Measurements from ENCODE around the gene PSEN2.
"Not testable (repeated sequence)": the region's sequence is repeated elsewhere in the genome, so short reads cannot be mapped to it uniquely, and the experiment has no call there.

PSEN2 gene

GRCh38 chr1:226920446-226920894, 50.1 kb downstream of the PSEN2 start:
- no peak for DNase-seq

DNA sequence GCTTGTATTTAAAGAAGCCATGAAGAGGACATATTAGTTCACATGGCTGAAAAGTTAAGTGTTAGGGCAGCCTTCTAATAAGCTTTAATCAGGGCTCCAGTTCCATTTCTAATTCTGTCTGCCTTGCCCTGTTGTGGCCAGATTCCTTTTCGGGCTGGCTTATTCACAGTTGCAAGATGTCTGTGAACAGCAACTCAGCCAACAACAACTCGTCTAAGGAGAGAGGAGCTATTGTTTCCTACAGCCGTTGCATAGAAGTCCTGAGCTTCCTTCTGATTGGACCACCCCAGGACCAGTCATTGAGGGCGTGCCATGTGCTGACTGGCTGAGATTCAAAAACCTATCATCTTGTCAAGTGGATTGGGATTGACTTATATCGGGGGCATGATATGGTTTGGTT, 51.1 kb downstream of the PSEN2 start:
- no peak for DNase-seq

- DNase-seq = not testable (repeated sequence)
These were observed 59.1 kb downstream of the PSEN2 start for GRCh38 chr1:226929260-226930111.

DNA sequence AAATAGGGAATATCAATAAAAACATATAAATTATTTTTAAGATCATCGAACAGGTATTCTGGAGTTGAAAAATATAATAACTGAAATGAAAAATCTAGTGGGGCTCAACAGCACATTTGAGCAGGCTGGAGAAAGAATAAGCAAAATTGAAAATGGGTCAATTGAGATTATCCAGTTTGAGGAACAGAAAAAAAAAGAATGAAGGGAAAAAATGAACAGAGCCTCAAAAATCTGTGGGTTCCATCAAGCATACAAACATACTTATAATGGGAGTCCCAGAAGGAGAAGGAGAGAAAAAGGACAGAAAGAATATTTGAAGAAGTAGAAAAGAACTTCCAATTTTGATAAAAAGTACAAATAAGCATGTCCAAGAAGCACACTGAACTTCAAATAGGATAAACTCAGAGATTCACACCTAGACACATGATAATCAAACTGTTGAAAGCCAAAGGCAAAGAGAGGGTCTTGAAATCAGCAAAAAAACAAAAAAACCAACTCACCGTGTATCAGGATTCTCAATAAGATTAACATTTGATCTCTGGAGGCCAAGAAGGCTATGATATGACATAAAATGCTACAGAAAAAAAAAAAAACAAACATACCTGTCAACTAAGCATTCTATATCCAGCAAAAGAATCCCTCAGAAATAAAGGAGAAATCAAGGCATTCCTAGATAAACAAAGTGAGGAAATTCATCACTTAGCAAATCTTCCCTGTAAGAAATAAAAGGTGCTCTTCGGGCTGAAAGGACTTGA, 64.2 kb downstream of the PSEN2 start:
- no peak for DNase-seq

- DNase-seq = no peak
These were observed 67.7 kb downstream of the PSEN2 start for GRCh38 chr1:226937940-226938725.

DNA sequence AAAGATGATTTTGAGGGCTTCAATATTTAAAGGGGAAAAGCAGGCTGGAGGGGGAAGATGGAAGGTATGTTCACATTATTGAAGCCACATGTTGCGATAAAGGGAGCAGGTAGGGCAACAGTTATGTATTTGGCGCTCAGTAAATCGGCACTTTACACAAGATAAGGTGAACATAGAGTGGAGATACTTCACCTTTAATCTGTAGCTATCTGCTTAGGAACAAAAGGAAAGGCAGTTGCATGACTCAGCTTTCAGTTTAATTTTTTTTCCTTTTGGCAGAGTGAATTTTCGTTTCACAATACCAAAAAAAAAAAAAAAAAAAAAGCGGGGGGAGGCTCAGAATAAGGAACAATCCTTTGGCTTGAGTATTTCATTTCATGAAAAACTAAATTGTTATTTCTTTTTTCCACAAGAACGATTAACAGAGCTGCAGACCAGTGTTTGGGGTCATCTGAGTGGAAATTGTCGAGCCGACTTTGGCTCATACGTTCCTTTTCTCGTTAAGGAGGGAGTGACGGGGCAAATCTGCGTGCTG, 68.6 kb downstream of the PSEN2 start:
- no peak for DNase-seq

- DNase-seq = peak; percentile 49 to 60
These were observed 69.1 kb downstream of the PSEN2 start for GRCh38 chr1:226939438-226940028.

DNA sequence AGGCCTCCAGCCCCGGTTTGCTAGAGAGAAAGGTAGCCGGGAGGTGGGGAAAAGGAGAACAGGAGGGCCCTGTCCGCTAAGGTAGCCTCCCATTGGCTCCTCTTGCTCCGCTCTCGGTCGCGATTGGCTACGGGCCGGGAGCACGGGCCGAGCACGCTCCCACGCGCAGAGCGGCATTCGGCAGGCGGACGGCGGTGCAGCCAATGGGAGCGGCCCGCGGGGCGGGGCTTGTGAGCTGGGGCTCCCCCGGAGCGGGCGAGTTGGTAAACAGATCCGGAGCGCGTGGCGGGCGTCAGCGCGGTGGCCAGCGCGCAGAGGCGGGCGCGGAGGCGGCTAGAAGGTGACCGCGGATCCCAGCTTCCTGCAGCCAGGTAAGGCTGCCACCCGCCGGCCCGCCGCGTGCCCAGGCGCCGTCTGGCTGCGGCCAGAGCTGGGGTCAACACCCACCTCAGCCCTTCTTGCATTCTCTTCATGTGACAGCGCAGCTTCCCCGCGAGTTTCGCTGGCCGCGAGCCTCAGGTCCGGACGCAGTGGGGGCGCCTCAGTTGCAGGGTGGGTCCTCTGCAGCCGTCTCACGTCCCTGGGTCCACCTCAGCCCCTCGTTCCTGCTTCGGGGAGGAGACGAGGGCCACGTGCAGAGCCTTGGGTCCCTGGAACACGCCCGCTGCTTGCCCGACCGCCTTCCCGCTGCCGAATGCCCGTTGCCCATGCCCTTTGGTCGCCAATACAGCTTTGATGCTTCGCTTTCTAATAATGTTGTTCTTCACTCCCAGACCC, 69.8 kb downstream of the PSEN2 start, which contains the start of gene COQ8A:
COQ8A (plus strand) TSS at position 266 of the 777 bp plus-strand sequence. CDS start 21,092 bp downstream, outside the sequence.
- peak; percentile 98 to 99 for DNase-seq

DNA sequence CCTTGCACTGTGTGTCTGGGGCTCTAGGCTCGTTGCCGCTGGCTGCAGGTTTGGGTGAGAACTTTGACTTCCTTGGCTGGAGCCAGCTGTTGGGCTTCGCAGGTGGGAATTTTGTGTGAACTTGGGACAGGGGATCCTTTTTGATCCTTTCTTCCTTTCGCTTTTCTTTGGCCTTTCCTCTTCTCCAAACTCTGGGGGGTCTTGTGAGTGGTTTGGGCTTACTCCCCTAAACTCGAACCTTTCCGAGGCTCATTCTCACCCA, 70.3 kb downstream of the PSEN2 start:
- DNase-seq = no peak

DNA sequence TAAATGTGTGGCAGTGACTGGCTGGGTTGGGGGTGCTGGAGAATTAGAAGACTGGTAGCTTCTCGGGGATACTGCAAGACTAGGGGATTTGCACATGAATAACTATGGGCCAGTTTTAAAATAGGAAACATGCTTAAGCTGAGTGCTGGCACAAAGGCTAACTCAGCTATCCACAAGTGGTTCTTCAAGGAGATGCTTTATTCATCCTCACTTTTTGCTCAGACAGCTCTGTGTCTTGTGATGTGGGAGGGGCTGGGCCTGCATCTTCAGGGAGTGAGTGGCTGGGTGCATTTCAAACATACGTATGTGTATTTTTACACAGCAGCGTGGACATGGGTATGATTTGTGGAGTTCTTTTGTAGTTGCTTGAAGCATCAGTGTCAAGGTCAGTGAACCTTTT, 72.0 kb downstream of the PSEN2 start:
- no peak for DNase-seq

GRCh38 chr1:226943156-226943555, 72.7 kb downstream of the PSEN2 start:
- DNase-seq = no peak

DNA sequence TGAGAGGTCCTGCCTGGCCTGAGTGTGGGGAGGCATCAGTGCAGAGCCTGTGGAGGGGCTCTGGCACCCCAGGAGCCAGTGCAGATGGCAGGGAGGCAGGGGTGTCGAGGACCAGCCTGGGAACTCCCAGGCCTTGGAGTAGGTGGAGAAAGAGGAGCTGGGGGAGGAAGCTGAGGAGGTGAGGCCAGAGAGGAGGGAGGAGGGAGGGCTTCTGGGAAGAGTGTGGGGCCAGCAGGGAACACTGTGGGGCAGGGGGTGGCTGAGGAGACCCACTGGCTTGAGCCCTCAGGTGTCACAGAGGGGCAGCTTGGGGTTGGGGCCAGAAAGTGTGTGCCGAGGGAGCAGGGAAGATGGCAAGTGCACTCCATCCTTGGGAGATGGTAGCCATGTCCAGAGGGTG, 73.5 kb downstream of the PSEN2 start:
- DNase-seq = no peak

DNA sequence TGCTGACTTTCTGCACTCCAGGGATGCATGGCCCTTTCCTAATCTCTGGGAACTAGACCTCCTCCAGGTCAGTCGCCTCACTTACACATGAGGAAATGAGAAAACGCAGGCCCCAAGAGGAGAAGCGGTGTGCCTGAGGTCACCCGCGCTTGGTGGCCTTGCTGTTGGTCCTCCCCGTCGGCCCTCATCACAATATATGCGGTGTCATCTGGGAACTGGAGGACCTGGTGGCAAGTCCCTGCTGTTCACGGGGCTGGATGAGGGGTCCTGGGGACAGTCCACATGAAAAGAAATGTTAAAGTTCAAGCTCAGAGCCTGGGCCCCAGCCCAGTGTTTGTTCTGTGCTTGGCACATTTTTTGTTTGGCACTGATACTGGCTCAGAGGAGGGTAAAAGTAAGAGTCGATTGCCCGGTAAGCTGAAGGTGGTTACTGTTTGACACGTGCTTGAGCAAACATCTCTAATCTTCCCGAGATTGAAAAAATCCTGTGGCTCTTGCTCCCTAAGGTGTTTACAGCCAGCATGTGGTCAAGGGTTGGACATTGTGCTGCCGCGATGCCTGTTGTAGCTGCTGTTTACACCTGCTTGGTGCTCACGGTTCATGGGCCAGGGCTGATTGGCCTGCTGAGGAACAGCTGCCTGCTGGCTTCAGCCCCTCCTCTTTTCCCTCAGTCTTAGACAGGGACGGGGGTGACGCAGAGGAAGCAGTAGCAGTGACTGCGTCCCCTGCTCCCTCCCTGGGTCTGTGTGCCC, 74.9 kb downstream of the PSEN2 start:
- no peak for DNase-seq

All from activated CD4-positive, alpha-beta T cell treated with anti-CD3 and anti-CD28 coated beads for 4 hours (primary cell).